Myocyte (in vitro differentiated cells): Measurements from ENCODE around the gene MCU. TPM values are rescaled to one million over a fixed set of nuclear protein-coding genes. Genes with fewer than 3 reads are reported as not detected.
"Not testable (repeated sequence)": the region's sequence is repeated elsewhere in the genome, so short reads cannot be mapped to it uniquely, and the experiment has no call there.

Experiments
- DNase-seq: peaks from one replicate; pipeline ENCODE4 v3.0.0-alpha.2; 2012; ENCODE audit warnings: low read depth
- polyA plus RNA-seq: library from polyadenylated mRNA; unstranded; fragments of >200 nt; gene quantifications from one replicate; pipeline ENCODE4 v1.2.1, GENCODE V29; 2012; ENCODE audit warnings: missing spikeins
- total RNA-seq: library from RNA; depleted of rRNA; stranded (reverse); fragments of >200 nt; gene quantifications from 2 replicates; pipeline ENCODE4 v1.2.3, GENCODE V29; 2014

MCU gene
- total RNA-seq: 83.5 and 160 TPM in 2 replicates
- 34.4 TPM for polyA plus RNA-seq

DNA sequence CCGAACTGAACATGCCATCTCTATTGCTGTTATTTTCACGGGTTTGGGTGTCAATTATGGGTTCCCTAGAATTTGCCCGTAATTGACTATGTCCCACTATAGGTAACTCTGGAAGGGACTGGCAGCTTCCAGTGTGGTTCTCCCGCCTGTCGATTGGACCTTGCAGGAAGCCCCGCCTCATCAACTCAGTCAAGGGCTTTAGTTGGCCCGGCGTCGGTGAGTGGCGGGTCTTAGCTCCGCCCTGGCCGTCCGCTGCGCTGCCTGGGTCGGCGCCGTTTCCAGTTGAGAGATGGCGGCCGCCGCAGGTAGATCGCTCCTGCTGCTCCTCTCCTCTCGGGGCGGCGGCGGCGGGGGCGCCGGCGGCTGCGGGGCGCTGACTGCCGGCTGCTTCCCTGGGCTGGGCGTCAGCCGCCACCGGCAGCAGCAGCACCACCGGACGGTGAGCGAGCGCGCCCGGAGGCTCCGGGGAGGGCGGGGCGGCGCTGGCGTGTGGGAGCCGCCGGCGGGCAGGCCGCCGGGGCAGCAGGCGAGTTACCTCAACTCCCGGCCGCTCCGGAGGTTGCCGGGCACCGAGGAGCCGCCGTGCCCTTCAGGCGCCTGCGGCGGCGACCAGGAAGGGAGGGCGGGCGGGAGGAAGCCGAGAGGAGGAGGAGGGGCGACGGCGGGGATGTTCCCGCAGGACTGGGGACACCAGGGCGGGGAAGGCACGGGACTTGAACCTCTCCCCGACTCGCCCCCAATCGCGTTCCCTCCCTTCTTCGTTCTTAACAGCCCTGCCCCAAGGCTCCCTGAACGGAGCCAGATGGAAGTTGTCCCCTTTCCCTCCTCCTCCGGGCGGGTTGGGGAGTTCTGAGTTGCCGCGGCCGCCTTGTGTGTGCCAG, at the start of gene MCU:
Gene MCU, plus strand, starts transcription at position 281 of the 881 bp plus-strand sequence. Its CDS starts 9 bp downstream, at position 290.
- peak; percentile 95 for DNase-seq

DNA sequence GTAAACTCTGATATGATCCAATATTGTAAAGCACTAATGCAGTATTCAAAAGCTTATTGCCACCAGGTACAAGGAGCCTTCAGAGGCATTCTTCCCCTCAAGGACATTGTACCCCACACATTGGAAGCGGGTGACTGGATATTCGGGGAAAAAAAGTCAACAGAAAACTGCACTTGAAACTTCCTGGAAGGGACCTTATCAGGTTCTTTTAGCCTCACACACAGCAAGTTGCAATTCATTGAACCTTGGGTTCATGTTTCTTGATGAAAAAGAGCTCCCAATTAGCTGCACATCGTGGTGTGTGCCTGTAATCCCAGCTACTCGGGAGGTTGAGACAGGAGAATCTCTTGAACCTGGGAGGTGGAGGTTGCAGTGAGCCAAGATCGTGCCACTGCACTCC, 49.6 kb upstream of the MCU start:
- no peak for DNase-seq

GRCh38 chr10:72645263-72645858, 46.6 kb upstream of the MCU start:
- no peak for DNase-seq

GRCh38 chr10:72646971-72647370, 45.0 kb upstream of the MCU start:
- DNase-seq: not testable (repeated sequence)

GRCh38 chr10:72648301-72648700, 43.6 kb upstream of the MCU start:
- DNase-seq: no peak

GRCh38 chr10:72649291-72649690, 42.7 kb upstream of the MCU start:
- DNase-seq: no peak

DNA sequence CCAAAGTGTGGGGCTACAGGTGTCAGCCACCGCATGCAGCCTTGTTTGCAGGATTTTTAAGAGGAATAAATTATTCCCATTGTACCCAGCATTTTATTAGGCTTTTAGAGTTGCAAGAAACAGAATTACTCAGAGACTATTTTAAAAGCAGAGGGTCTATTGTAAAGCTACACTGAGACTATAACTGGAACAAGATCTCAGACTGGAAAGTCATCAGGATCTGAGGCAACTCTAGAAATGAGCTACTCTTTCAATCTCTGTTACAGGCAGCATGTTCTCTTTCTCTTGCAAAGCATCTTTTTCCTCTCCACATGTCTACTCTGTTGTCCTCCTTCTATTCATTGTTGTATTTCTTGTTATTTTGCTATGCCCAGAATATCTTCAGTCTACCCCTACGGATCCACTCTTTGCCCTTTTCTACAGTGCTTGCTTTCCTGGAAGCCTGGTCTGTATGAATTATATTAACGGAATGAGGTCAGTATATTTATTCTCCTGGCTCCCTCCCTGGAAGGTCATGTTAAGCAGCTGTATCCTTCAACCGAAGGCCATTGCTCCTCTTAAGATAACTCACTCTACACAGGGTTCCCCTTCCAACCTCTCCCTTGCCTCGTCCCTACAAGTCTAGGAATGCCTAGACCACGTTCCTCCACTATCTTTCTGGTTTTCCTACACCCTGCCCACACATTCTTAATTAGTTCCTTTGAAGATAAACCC, 38.4 kb upstream of the MCU start:
- peak; percentile 30 for DNase-seq

GRCh38 chr10:72654720-72655119, 37.2 kb upstream of the MCU start:
- DNase-seq: no peak

DNA sequence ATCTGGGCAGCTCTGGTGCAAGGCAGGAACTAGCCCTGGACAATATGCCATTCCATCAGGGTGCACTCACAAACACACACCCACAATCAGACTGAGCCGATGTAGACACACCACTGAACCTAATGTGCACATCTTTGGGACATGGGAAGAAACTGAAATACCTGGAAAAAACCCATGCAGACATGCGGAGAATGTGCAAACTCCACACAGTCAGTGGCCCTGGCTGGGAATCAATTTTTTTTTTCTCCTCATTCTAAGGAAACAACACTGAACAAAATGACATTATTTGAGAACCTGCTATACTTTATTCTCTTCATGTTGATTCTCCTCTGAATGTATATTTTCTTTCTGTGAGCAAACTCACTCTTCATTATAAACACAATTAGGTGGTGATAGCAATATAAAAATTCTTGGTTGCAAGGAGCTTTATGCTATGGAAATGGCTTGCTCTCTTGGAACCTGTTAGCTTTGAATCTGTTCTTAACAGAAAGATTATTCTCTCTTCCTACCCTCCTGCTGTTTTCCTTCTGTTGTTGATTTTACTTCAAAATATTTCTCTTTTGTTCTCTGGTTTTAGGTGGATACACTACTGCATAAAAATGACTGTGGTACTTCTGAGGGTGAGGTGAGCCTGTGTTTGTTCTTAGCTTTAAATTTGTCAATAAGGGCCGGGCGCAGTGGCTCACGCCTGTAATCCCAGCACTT, 33.1 kb upstream of the MCU start:
- no peak for DNase-seq

- DNase-seq: no peak
These were observed 32.2 kb upstream of the MCU start for GRCh38 chr10:72659694-72660093.

GRCh38 chr10:72660220-72660619, 31.7 kb upstream of the MCU start:
- no peak for DNase-seq

DNA sequence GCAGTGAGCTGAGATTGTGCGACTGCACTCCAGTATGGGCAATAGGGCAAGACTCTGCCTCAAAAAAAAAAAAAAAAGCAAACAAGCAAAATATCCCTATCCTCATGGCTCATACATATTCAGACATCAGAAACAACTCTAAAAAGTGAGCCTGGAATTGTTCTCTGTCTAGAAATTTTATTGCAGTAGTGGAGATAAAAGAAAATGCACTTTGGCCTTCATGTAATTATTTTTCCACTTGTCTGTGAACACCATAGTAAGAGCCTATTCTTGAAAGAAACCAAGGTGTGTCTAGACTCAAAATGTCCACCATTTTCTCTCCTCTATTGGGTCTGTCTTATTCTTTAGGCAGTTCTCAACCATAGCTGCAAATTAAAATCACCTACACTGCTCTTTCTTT, 30.5 kb upstream of the MCU start:
- DNase-seq: no peak

DNA sequence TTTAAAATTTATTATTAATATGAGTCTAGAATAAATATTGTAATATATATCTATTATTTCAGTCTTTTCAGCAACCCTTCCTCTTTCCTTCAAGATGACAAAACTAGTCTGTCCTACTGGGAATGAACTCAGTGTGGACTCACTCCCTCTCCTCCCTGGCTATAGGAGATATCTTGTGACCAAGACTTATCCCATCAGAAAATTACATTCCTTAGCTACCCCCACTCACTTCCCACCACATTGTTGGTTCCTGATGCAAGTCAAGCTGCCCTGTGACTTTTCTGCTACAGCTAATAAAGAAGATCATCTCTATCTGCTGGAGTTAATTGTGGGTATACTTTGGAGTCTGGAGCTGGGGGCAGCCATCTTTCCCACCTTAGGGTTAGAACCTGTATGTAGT, 28.0 kb upstream of the MCU start:
- no peak for DNase-seq

DNA sequence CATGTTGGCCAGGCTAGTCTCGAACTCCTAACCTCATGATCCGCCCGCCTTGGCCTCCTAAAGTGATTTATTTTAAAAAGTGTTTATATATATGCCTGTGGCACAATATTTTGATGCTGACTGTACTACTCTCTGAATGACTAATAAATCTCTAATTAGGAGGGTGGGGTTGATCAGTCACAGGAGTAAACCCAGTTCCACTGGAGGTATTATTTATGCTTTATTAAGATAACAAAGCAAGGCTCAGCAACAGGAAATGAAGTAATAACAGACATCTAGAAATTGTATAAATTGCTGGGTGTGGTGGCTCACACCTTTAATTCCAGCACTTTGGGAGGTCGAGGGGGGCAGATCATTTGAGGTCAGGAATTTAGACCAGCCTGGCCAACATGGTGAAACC, 26.0 kb upstream of the MCU start:
- no peak for DNase-seq

DNA sequence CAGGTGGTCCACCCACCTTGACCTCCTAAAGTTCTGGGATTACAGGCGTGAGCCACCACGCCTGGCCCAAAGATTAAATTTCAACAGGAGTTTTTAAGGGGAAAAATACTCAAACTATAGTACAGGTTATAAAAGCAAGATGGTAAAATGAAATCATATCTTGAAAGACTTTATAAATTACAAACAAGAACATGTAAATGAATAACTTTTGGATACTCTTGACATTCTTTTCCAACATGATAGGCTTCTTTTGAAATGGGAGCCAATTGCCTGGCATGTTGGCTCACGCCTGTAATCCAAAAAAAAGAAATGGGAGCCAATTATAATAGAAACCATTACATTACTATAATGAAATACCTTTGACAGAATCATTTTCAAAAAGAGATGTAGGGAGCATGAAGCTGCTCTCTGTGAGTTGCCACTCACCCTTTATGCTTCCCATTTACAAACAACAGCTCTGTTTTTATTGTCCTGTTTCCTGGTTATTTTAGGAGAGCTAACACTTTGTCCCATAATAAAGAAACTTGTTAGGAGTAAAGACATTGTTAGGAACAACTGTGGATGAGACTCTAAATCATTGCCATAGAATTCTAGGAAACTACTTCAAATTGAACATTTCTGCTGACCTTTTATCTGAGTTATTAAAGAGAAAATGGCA, 24.6 kb upstream of the MCU start:
- DNase-seq: no peak

DNA sequence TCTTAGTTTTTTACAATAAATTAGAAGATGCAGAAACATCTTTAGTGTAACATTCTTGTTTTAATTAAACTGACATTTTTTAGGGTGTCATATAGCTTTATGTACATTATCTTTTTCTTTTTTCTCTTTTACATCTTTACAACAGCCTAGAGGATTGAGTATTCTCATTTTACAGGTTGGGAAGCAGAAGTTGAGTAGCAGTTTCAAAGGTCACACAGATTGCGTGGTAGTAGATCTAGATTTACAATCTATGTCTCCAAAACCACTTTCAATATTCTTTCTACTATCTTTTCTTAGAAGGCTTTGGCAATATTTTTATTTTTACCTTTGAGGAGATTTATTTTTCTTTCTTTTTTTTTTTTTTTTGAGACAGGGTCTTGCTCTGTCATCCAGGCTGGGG, 18.7 kb upstream of the MCU start:
- DNase-seq: no peak

DNA sequence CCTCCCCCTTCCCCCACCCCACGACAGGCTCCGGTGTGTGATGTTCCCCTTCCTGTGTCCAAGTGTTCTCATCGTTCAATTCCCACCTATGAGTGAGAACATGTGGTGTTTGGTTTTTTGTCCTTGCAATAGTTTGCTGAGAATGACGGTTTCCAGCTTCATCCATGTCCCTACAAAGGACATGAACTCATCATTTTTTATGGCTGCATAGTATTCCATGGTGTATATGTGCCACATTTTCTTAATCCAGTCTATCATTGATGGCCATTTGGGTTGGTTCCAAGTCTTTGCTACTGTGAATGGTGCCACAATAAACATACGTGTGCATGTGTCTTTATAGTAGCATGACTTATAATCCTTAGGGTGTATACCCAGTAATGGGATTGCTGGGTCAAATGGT, 17.8 kb upstream of the MCU start:
- not testable (repeated sequence) for DNase-seq

GRCh38 chr10:72679838-72680241, 12.1 kb upstream of the MCU start:
- DNase-seq: no peak

GRCh38 chr10:72682638-72683037, 9.3 kb upstream of the MCU start:
- DNase-seq: peak; percentile 65

DNA sequence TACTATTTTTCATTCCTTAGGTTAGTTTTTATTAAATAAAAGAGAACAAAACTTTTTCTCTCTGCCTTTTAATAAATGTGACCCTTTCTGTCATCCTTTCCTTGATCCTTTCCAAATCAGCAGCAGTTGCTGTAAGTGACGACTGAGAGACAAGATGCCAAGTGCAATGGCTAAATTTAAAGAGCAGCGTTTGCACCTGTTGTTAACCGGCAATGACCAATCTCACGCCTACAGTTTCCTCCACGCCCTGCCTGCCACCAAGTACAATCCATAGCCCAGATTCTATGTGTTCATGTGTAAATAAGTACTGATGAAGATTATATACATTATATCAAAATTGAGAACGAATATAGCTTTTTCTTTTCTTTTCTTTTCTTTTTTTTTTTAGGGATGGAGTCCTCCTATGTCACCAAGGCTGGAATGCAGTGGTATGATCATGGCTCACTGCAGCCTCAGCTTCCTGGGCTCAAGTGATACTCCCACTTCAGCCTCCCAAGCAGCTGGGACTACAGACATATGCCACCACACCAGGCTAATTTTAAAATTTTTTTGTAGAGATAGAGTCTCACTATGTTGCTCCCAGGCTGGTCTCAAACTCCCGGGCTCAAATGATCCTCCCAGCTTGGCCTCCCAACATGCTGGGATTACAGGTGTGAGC, 6.5 kb upstream of the MCU start:
- DNase-seq: peak; percentile 90
